HepG2 (cell line): Measurements from ENCODE around the gene CEMP1. TPM values are rescaled to one million over a fixed set of nuclear protein-coding genes. Genes with fewer than 3 reads are reported as not detected.

ENCODE experiments used
- ATAC-seq: fragments of 200-7000 bp; cut with Tn5 transposase; 3 replicates; pipeline ENCODE4 v1.9.1; 2020; ENCODE audit warnings: mild to moderate bottlenecking, moderate library complexity
- BruUV-seq: library from RNA; stranded (reverse); fragments of 400-500 nt; replicated peaks from 2 replicates; lab custom pipeline; 2021; lab: Mats Ljungman, UMichigan
- CTCF ChIA-PET: fragments of 300-600 bp; formaldehyde crosslinking; extraction: SDS; loops from one replicate; lab custom pipeline; 2021; ENCODE audit warnings: low total read pairs, inconsistent platforms, low intra/inter-chr PET ratio; lab: Yijun Ruan, JAX
- POLR2A ChIA-PET: fragments of 350-600 bp; sonication (Branson Sonifier 250); formaldehyde crosslinking; loops from one replicate; lab custom pipeline; 2020; ENCODE audit warnings: antibody characterized with exemption, inconsistent platforms; lab: Yijun Ruan, JAX
- DNase-seq: peaks from one replicate; pipeline ENCODE4 v3.0.0-alpha.2; 2015; ENCODE audit warnings: low spot score
- FAIRE-seq: peaks from 3 replicates; lab custom pipeline; 2011; peaks lifted over from hg19 to GRCh38; lab: Jason Lieb, UNC
- H2AFZ ChIP-seq: one replicate; pipeline ENCODE4 v1.6.1; 2011; ENCODE audit warnings: low read length, inconsistent platforms
- H3K27ac ChIP-seq: fragments of 300-600 bp; 3 replicates; pipeline ENCODE4 v1.8.0; 2011; ENCODE audit warnings: mixed run types, mild to moderate bottlenecking, mixed read lengths, low read length, inconsistent platforms; ENCODE audit not compliant: insufficient read depth; ENCODE audit errors: extremely low read length
- H3K27me3 ChIP-seq, 2 experiments: fragments of 200-600 bp in 1 of 2; 2 replicates in 1 of 2; 3 replicates in 1 of 2; pipeline versions ENCODE4 v1.6.0 to v1.8.0; 2011; ENCODE audit warnings: low read length in 2 of 2, mild to moderate bottlenecking in 2 of 2, moderate library complexity in 2 of 2, inconsistent platforms in 1 of 2; ENCODE audit not compliant: insufficient read depth in 2 of 2, control insufficient read depth in 1 of 2
- H3K36me3 ChIP-seq, 2 experiments: fragments of 200-600 bp in 1 of 2; replicated peaks in 1 of 2; 2 replicates in 1 of 2; 3 replicates in 1 of 2; pipeline versions ENCODE4 v1.5.1 to v1.8.0; 2011; ENCODE audit warnings: low read length in 2 of 2, inconsistent platforms in 1 of 2; ENCODE audit not compliant: insufficient read depth in 2 of 2, control insufficient read depth in 1 of 2
- H3K4me1 ChIP-seq: 2 replicates; pipeline ENCODE4 v1.5.1; 2012; ENCODE audit warnings: low read length, inconsistent platforms; ENCODE audit not compliant: insufficient read depth
- H3K4me2 ChIP-seq: 2 replicates; pipeline ENCODE4 v1.6.0; 2011; ENCODE audit warnings: low read depth, low read length, inconsistent platforms
- H3K4me3 ChIP-seq, 3 experiments: fragments of 200-600 bp in 1 of 3; sonication (generic), shearing (Covaris generic) in 1 of 3; replicated peaks in 1 of 3; 2 replicates each; pipeline ENCODE4 v1.5.1; 2011 to 2016; ENCODE audit warnings: low read length in 3 of 3, inconsistent platforms in 2 of 3, low read depth in 2 of 3, mild to moderate bottlenecking in 2 of 3, control low read depth in 1 of 3, mixed read lengths in 1 of 3; ENCODE audit not compliant: insufficient read depth in 1 of 3
- H3K79me2 ChIP-seq: one replicate; pipeline ENCODE4 v1.6.1; 2011; ENCODE audit warnings: low read length, inconsistent platforms; ENCODE audit not compliant: insufficient read depth
- H3K9ac ChIP-seq: 2 replicates; pipeline ENCODE4 v1.6.0; 2011; ENCODE audit warnings: mild to moderate bottlenecking, low read depth, low read length, inconsistent platforms; ENCODE audit not compliant: insufficient read depth
- H3K9me3 ChIP-seq: 2 replicates; pipeline ENCODE4 v1.5.1; 2012; ENCODE audit warnings: mild to moderate bottlenecking, low read length
- H4K20me1 ChIP-seq: 2 replicates; pipeline ENCODE4 v1.6.0; 2011; ENCODE audit warnings: inconsistent platforms, mild to moderate bottlenecking, low read length, moderate library complexity; ENCODE audit not compliant: insufficient read depth
- AGO2 ChIP-seq: fragments of 200-400 bp; formaldehyde crosslinking; optimal IDR thresholded peaks from 2 replicates; pipeline ENCODE3; 2017; ENCODE audit warnings: mild to moderate bottlenecking, low read depth, low read length, moderate library complexity
- FOXP1 ChIP-seq, 2 experiments: fragments of 450-650 bp in 1 of 2; IDR thresholded peaks; 2 replicates each; pipeline ENCODE4 v1.6.1; 2017 to 2018; ENCODE audit warnings: antibody characterized with exemption in 1 of 2
- NFATC3 ChIP-seq: sonication (generic); formaldehyde crosslinking; IDR thresholded peaks from 2 replicates; pipeline ENCODE4 v1.5.1; 2020; ENCODE audit warnings: mild to moderate bottlenecking, missing genetic modification reagents
- NR2F2 ChIP-seq: IDR thresholded peaks from 2 replicates; pipeline ENCODE4 v1.6.1; 2012; ENCODE audit warnings: low read depth, inconsistent platforms, borderline replicate concordance
- RBFOX2 ChIP-seq: fragments of 200-400 bp; formaldehyde crosslinking; IDR thresholded peaks from 2 replicates; pipeline ENCODE4 v1.6.1; 2017; ENCODE audit warnings: low read depth, mild to moderate bottlenecking, low read length
- U2AF1 ChIP-seq: fragments of 200-400 bp; formaldehyde crosslinking; optimal IDR thresholded peaks from 2 replicates; pipeline ENCODE3; 2017; ENCODE audit warnings: mild to moderate bottlenecking, low read depth, low read length
- WGBS: methylation state at CpG from one replicate; pipeline ENCODE4 v1.1.6; 2017; ENCODE audit warnings: low lambda C conversion rate; 5-methylcytosine and 5-hydroxymethylcytosine counted together
- in situ Hi-C: cut with HindIII; loops from 2 replicates; pipeline ENCODE4 v1.10.0; 2017; ENCODE audit warnings: low pct_unique_long_range_greater_than_20kb; ENCODE audit not compliant: extremely low pct_ligation_motif_present
- intact Hi-C: fragments of 100-400 bp; cut with micrococcal nuclease; formaldehyde crosslinking; loops from one replicate; pipeline ENCODE4 v1.10.0; 2022; ENCODE audit not compliant: unreplicated experiment
- polyA plus RNA-seq, 8 experiments: library from polyadenylated mRNA; depleted of rRNA in 3 of 8; stranded (reverse) in 7 of 8; unstranded in 1 of 8; fragments of >200 nt; fragmentation: Illumina TruSeq in 4 of 8; extraction: Trizol in 4 of 8; gene quantifications; 2 replicates each; pipeline versions ENCODE4 v1.2.1 to v1.2.3, GENCODE V29; 2011 to 2016; ENCODE audit warnings: low read depth in 4 of 8, missing spikeins in 1 of 8, mixed read lengths in 1 of 8; ENCODE audit not compliant: insufficient read depth in 1 of 8
- total RNA-seq, 5 experiments: library from RNA; depleted of rRNA; stranded (reverse); fragments of >200 nt; fragmentation: Illumina TruSeq; extraction: Trizol; gene quantifications; 2 replicates each; pipeline ENCODE4 v1.2.3, GENCODE V29; 2016; ENCODE audit warnings: low read depth in 1 of 5
- TF ChIP-seq, protein P1 (sequence below): sonication (generic); formaldehyde crosslinking; IDR thresholded peaks from 2 replicates; pipeline ENCODE4 v1.4.0; 2020; ENCODE audit warnings: missing genetic modification reagents
- TF ChIP-seq, protein P2 (sequence below): IDR thresholded peaks from 2 replicates; pipeline ENCODE4 v1.4.0; 2020; ENCODE audit warnings: mild to moderate bottlenecking, missing genetic modification reagents

CEMP1 gene
- total and polyA plus RNA-seq, 2 of the 13 experiments (the other 11 are each of a cell fraction or from before 2014, with no cell fraction given), result not detected

DNA sequence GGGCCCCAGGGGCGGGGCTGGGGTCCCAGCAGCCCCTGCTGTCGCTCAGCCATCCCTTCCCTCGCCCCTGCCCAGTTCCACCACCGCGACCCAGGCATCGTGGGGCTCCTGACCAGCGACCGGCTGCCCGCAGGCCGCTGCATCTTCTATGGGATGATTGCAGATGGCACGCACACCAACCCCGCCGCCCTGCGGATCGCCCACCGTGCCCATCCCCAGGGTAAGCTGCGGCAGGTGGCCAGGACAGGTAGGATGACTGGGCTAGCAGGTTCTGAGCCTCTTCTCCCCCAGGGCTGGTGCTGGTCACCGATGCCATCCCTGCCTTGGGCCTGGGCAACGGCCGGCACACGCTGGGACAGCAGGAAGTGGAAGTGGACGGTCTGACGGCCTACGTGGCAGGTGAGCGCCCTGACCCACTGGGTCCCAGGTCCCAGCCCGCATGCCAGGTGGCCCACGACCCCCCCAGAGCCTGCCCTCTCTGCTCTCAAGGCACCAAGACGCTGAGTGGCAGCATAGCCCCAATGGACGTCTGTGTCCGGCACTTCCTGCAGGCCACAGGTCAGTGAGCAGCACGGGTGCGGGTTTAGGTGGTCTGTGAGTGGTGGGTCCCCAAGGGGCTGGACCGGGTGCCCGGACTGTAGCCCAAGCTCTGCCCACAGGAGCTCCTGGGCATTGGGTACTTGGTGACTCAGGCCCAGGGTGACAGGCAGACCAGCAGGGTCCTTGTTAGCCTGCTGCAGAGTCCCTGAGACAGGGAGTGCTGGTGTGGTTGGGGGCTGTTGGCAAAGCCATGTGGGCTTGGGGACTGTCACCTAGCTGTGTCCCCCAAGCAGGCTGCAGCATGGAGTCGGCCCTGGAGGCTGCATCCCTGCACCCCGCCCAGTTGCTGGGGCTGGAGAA, 2.8 kb downstream of the CEMP1 start:
- peaks cover 12 to 43% of the 10 kb centered on the region in 2 experiments for H3K36me3 ChIP-seq
- FAIRE-seq (no peak), DNase-seq (no peak), ATAC-seq (no peak)
- ChIA-PET POLR2A (no interaction called here), CTCF (no interaction called here)
- no peak overlapping the region for H2AFZ ChIP-seq
- intact Hi-C loops, result no loop called here
- TF ChIP-seq, protein P1, sequence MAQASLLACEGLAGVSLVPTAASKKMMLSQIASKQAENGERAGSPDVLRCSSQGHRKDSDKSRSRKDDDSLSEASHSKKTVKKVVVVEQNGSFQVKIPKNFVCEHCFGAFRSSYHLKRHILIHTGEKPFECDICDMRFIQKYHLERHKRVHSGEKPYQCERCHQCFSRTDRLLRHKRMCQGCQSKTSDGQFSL (CRISPR knock-in tag), result no peak
- TF ChIP-seq RBFOX2 (peak; percentile 73), AGO2 (peak; percentile 78)
- no TSS peak for BruUV-seq
- no peaks in the 10 kb centered on the region for H4K20me1 ChIP-seq
- H3K9me3 ChIP-seq, result no peaks in the 10 kb centered on the region
- no peaks in the 10 kb centered on the region for H3K27me3 ChIP-seq
- H3K4me3 ChIP-seq, result no peak overlapping the region
- 100% methylated on average over 2 of the region's 36 CpGs for WGBS
- H3K79me2 ChIP-seq, result peaks cover 21% of the 10 kb centered on the region
- H3K4me1 ChIP-seq, result peaks cover 58% of the 10 kb centered on the region
- in situ Hi-C loops, result no loop called here
- H3K27ac ChIP-seq, result peak overlapping the region; percentile 30
- H3K9ac ChIP-seq, result no peak overlapping the region
- no peak overlapping the region for H3K4me2 ChIP-seq

DNA sequence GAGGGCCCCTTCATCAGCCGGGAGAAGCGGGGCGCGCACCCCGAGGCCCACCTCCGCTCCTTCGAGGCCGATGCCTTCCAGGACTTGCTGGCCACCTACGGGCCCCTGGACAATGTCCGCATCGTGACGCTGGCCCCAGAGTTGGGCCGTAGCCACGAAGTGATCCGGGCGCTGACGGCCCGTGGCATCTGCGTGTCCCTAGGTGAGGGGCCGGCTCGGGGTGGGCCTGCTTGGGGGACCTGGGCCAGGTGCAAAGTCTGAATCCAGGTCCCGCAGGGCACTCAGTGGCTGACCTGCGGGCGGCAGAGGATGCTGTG, 3.5 kb downstream of the CEMP1 start:
- intact Hi-C loops, result no loop called here
- BruUV-seq, result no TSS peak
- Histone ChIP-seq H3K36me3 (peaks cover 12 to 46% of the 10 kb centered on the region in 2 experiments), H3K9me3 (no peaks in the 10 kb centered on the region), H3K9ac (no peak overlapping the region), H3K4me3 (no peak overlapping the region), H3K27ac (peak overlapping the region; percentile 47), H3K79me2 (peaks cover 26% of the 10 kb centered on the region), H3K4me1 (peaks cover 61% of the 10 kb centered on the region)
- CTCF ChIA-PET, result no interaction called here
- 100% methylated on average over 7 of the region's 24 CpGs for WGBS
- TF ChIP-seq FOXP1 (IDR thresholded peaks at IDR 0.05) (no peak), FOXP1 (CRISPR knock-in tag; IDR thresholded peaks at IDR 0.05) (no peak), NFATC3 (CRISPR knock-in tag) (no peak), U2AF1 (no peak), AGO2 (peak; percentile 22), RBFOX2 (peak; percentile 57), NR2F2 (no peak)
- TF ChIP-seq, protein P2, sequence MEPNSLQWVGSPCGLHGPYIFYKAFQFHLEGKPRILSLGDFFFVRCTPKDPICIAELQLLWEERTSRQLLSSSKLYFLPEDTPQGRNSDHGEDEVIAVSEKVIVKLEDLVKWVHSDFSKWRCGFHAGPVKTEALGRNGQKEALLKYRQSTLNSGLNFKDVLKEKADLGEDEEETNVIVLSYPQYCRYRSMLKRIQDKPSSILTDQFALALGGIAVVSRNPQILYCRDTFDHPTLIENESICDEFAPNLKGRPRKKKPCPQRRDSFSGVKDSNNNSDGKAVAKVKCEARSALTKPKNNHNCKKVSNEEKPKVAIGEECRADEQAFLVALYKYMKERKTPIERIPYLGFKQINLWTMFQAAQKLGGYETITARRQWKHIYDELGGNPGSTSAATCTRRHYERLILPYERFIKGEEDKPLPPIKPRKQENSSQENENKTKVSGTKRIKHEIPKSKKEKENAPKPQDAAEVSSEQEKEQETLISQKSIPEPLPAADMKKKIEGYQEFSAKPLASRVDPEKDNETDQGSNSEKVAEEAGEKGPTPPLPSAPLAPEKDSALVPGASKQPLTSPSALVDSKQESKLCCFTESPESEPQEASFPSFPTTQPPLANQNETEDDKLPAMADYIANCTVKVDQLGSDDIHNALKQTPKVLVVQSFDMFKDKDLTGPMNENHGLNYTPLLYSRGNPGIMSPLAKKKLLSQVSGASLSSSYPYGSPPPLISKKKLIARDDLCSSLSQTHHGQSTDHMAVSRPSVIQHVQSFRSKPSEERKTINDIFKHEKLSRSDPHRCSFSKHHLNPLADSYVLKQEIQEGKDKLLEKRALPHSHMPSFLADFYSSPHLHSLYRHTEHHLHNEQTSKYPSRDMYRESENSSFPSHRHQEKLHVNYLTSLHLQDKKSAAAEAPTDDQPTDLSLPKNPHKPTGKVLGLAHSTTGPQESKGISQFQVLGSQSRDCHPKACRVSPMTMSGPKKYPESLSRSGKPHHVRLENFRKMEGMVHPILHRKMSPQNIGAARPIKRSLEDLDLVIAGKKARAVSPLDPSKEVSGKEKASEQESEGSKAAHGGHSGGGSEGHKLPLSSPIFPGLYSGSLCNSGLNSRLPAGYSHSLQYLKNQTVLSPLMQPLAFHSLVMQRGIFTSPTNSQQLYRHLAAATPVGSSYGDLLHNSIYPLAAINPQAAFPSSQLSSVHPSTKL (CRISPR knock-in tag), result no peak
- TF ChIP-seq, all 625 proteins: peak for 2
- no peak overlapping the region for H3K4me2 ChIP-seq
- no peak overlapping the region for H2AFZ ChIP-seq
- no peaks in the 10 kb centered on the region for H3K27me3 ChIP-seq
- FAIRE-seq, result no peak
- H4K20me1 ChIP-seq, result no peaks in the 10 kb centered on the region
- no peak for ATAC-seq
- POLR2A ChIA-PET, result no interaction called here
- in situ Hi-C loops, result no loop called here
- DNase-seq, result no peak
